Erythroblast (primary cell): ENCODE measurements around the gene LYST.

ENCODE experiments used
- GATA1 ChIP-seq: IDR thresholded peaks from 2 replicates; pipeline ENCODE4 v1.6.1; 2011; ENCODE audit warnings: low read depth, mild to moderate bottlenecking, control low read depth, low read length, moderate library complexity
- POLR2A ChIP-seq: IDR thresholded peaks from 2 replicates; pipeline ENCODE4 v1.6.1; 2011; ENCODE audit warnings: mild to moderate bottlenecking, low read length

- TF ChIP-seq POLR2A (no peak), GATA1 (no peak)
Observed at GRCh38 chr1:235893840-235894239, 27.1 kb upstream of the LYST start.
